SJCRH30 (cell line): Measurements from ENCODE around the gene UTP25. TPM values are rescaled to one million over a fixed set of nuclear protein-coding genes. Genes with fewer than 3 reads are reported as not detected.

ENCODE experiments used
- DNase-seq, 2 experiments: peaks; one replicate each; pipeline ENCODE4 v3.0.0-alpha.2; 2015 to 2020
- H3K27ac ChIP-seq: fragments of 250-450 bp; sonication (Bioruptor Pico); 2 replicates; pipeline ENCODE4 v1.5.1; 2020; ENCODE audit warnings: mild to moderate bottlenecking, moderate library complexity
- H3K27me3 ChIP-seq: fragments of 250-450 bp; sonication (Bioruptor Pico); 2 replicates; pipeline ENCODE4 v1.5.1; 2020; ENCODE audit warnings: mild to moderate bottlenecking, moderate library complexity
- H3K36me3 ChIP-seq: fragments of 250-450 bp; sonication (Bioruptor Pico); 2 replicates; pipeline ENCODE4 v1.5.1; 2020; ENCODE audit warnings: mild to moderate bottlenecking, moderate library complexity
- H3K4me1 ChIP-seq: fragments of 250-450 bp; sonication (Bioruptor Pico); 2 replicates; pipeline ENCODE4 v1.5.1; 2020; ENCODE audit warnings: mild to moderate bottlenecking, moderate library complexity
- H3K4me3 ChIP-seq: fragments of 250-450 bp; sonication (Bioruptor Pico); 2 replicates; pipeline ENCODE4 v1.5.1; 2020; ENCODE audit warnings: mild to moderate bottlenecking, moderate library complexity
- H3K9me3 ChIP-seq: fragments of 250-450 bp; sonication (Bioruptor Pico); replicated peaks from 2 replicates; pipeline ENCODE4 v1.5.1; 2020; ENCODE audit warnings: mild to moderate bottlenecking, moderate library complexity
- total RNA-seq: library from RNA; depleted of rRNA; stranded (reverse); fragments of >200 nt; shearing (Covaris generic); gene quantifications from 2 replicates; pipeline ENCODE4 v1.2.3, GENCODE V29; 2014

The UTP25 gene
- total RNA-seq, 1 experiment from 2014 or later, result 14.2 TPM

DNA sequence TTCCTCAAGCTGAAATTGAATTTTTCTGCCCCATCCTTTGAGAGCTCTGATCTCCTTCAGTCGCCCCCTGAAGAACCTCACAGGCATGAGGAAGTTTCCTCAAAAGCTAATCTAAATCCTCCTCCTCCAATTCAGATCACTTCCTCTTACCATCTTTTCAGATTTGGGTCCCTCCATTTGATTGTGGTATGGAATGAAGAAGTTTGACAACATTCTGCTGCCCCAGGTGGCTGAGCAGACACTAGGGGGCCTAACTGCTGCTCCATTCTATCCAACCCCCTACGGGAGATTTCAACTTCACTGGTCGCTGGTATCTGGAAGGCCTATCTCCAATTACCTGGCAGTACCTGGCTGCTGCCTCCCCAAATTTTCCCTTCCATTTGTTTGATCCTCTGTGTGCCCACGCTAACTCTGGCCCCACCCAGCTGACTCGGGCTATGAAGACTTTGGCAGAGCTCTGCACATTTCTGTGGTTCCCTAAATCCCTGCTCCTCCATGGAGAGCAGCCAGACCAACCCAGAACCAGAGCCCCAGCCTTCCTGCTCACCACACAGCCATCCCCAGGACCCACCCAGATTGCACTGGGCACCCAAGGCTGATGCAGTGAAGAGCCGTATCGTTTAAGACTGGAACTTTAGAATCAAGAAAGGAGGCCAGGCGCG is 29.7 kb upstream of the UTP25 start:
- no peak for DNase-seq
- Histone ChIP-seq H3K27ac (no peak overlapping the region), H3K4me1 (0 out of 2 replicates have a peak, but pooled peaks cover 8% of the 10 kb centered on the region), H3K36me3 (no peaks in the 10 kb centered on the region), H3K27me3 (peaks cover 5% of the 10 kb centered on the region; the same call in 1 of the 2 replicates), H3K9me3 (0 out of 2 replicates have a peak, but pooled peaks cover 3% of the 10 kb centered on the region), H3K4me3 (no peak overlapping the region)

GRCh38 chr1:209800984-209801834 is 26.6 kb upstream of the UTP25 start:
- no peak for DNase-seq
- no peak overlapping the region for H3K4me3 ChIP-seq

DNA sequence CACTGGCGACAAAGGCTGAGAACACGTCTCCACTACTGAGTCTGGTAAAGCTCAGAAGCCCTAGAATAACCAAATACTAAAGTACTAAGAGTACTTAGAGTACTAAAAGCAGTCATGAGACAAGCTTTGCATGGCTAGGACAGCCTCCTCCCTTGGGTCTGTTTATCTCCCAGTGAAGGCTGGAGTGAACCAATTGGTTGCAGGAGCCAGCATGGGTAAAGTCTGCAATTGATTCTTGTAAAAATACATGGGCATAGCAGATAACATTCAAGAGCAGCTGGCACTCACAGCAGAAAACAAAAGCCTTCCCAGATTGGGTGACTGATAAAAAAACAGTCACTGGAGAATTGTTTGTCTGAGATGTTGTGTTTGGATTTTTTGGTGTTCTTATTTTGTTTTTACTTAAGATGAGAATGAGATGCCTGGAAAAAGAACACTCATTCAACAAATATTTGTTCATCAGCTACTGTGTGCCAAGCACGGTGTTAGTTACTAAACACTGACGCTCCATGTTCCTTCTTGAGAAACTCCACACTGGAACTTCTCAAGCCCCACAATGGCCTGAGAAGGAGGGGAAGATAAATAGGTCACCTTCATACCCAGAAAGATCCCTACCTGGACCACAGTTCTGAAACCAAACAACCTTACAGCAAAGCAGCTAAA is 25.5 kb upstream of the UTP25 start:
- Histone ChIP-seq H3K27ac (no peak overlapping the region), H3K4me1 (0 out of 2 replicates have a peak, but pooled peaks cover 8% of the 10 kb centered on the region), H3K36me3 (no peaks in the 10 kb centered on the region), H3K27me3 (no peaks in the 10 kb centered on the region), H3K9me3 (no peaks in the 10 kb centered on the region), H3K4me3 (no peak overlapping the region)
- DNase-seq, result no peak

More at GRCh38 chr1:209800984-209801834, 26.6 kb upstream of the UTP25 start:
- no peak overlapping the region for H3K27ac ChIP-seq
- H3K36me3 ChIP-seq, result no peaks in the 10 kb centered on the region
- H3K27me3 ChIP-seq, result no peaks in the 10 kb centered on the region
- H3K9me3 ChIP-seq, result no peaks in the 10 kb centered on the region
- 0 out of 2 replicates have a peak, but pooled peaks cover 8% of the 10 kb centered on the region for H3K4me1 ChIP-seq

GRCh38 chr1:209802780-209803152 is 25.0 kb upstream of the UTP25 start:
- DNase-seq, result no peak
- Histone ChIP-seq H3K27me3 (no peaks in the 10 kb centered on the region), H3K27ac (no peak overlapping the region), H3K4me1 (peaks cover 11% of the 10 kb centered on the region; the same call in 1 of the 2 replicates), H3K4me3 (no peak overlapping the region), H3K36me3 (no peaks in the 10 kb centered on the region), H3K9me3 (no peaks in the 10 kb centered on the region)

- no peaks in the 10 kb centered on the region for H3K27me3 ChIP-seq
- DNase-seq, result no peak
- no peak overlapping the region for H3K27ac ChIP-seq
- H3K4me1 ChIP-seq, result peaks cover 15% of the 10 kb centered on the region
- H3K36me3 ChIP-seq, result no peaks in the 10 kb centered on the region
- no peaks in the 10 kb centered on the region for H3K9me3 ChIP-seq
- no peak overlapping the region for H3K4me3 ChIP-seq
These were observed 24.2 kb upstream of the UTP25 start for GRCh38 chr1:209803568-209803967.

- H3K27ac ChIP-seq, result no peak overlapping the region
- no peaks in the 10 kb centered on the region for H3K36me3 ChIP-seq
- no peaks in the 10 kb centered on the region for H3K27me3 ChIP-seq
- H3K4me1 ChIP-seq, result peaks cover 15% of the 10 kb centered on the region
- no peak for DNase-seq
- H3K9me3 ChIP-seq, result no peaks in the 10 kb centered on the region
- H3K4me3 ChIP-seq, result no peak overlapping the region
These were observed 22.4 kb upstream of the UTP25 start for GRCh38 chr1:209805341-209805781.

DNA sequence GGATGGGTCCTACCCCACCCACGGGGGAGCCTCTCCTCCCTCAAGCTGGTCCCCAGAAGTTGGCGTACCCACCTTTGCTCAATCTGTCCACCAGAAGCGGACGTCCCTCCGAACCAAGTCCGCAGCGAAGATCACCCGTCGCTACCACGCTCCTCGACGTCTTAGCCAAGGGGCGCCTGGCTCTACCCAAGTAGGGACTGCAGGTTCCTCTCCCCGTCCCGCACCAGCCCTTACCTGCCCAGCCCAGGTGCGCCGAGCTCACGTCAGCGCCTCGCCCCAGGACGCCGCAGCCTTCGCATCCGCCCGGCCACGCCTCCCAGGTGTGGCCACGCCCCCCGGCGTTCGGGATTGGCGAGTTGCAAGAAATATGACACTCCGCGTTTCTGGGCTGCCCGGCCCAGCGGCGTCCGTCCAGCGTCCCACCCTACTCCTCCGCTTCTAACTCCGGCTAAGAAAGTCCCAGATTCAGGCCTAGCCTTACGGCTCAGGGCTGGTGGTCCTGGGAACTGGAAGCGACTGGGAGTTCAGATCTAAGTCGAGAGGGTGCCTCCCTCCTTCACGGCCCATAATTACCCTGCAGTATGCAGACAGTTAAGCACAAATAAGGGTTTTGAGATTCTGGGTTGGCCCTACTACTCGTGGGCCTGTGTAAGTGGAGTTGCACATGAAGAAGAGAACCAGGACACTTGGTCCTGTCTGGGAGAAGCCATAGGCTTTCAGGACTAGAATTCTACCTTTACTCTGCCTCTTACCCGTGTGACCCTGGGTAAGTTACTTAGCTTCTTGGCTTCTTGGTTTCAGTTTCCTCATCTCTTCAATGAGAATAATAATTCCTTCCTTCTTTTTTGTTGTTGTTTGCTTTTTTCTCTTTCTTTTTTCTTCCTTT is 21.7 kb upstream of the UTP25 start, which contains the start of gene IRF6:
TSS of gene IRF6 (minus strand) at position 268 of the 886 bp plus-strand sequence. CDS start 4,729 bp downstream, outside the sequence.
- no peak within 1 kb of the TSS for H3K27ac ChIP-seq
- H3K27me3 ChIP-seq, result no peaks in the 10 kb centered on the region
- H3K4me3 ChIP-seq, result no peak within 1 kb of the TSS
- no peaks in the 10 kb centered on the region for H3K36me3 ChIP-seq
- no peak for DNase-seq
- peaks cover 15% of the 10 kb centered on the region for H3K4me1 ChIP-seq
- no peaks in the 10 kb centered on the region for H3K9me3 ChIP-seq

DNA sequence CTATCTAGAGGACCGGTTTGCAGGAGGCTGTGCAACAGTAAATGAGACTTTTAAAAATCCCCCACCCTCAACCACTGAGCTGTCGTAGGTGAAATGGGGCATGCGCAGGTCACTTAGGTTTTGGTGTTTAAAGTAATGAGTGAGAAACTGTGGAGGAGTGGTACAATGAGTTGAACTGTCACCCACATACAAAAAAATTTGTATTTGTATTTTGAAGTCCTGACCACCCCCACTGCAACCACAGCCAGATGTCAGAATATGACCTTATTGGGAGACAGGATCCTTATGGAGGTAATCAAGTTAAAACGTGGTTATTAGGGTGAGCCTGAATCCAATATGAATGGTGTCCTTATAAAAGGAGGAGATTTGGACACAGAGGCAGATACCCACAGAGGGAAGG is 20.3 kb upstream of the UTP25 start:
- Histone ChIP-seq H3K27me3 (no peaks in the 10 kb centered on the region), H3K9me3 (no peaks in the 10 kb centered on the region), H3K27ac (no peak overlapping the region), H3K36me3 (no peaks in the 10 kb centered on the region), H3K4me1 (peaks cover 7% of the 10 kb centered on the region), H3K4me3 (no peak overlapping the region)
- DNase-seq, result no peak

DNA sequence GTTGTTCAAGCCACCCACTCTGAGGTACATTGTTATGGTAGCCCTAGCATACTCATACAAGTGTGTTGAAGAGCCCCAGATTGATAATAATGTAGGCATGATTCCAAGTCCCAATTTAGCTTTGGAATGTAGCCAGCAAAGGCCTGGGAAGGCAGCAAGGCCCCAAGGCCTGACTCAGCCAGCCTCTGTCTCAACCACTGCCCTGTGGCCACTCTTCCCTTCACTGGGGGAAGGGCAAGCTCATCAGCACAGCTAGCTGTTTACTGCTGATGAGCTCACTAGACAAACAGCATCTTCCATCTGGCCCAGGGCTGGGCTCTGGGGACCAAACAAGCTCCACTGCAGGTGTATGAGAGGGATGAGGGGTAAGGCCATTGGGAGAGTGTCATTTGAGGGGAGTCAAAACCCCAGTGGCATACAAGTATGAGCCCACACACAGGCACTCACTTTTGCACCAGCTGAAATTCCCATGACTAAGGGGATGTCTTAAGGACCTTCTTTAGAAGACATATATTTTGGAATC is 19.7 kb upstream of the UTP25 start:
- Histone ChIP-seq H3K27ac (no peak overlapping the region), H3K36me3 (no peaks in the 10 kb centered on the region), H3K27me3 (no peaks in the 10 kb centered on the region), H3K9me3 (no peaks in the 10 kb centered on the region), H3K4me1 (peaks cover 7% of the 10 kb centered on the region), H3K4me3 (no peak overlapping the region)
- peak; percentile 67 to 68 for DNase-seq

DNA sequence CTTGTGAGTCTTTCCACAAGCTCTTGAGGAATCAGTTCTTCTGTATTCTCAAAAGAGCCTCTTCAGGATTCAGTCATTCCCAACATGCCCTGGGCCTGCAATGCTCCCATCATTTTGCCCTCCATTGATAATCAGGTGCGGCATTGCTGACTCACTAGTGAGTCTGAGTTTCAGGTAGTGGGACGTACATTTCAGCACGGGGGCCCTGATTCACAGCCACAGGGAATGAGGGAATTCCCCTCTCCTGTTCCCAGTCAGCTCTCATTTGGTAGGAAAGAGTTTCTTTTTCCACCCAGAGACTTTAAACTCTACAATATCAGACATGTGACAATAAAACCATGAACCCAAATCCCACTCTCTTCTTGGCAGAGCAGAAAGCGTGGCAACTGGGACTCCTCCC is 18.2 kb upstream of the UTP25 start:
- H3K4me1 ChIP-seq, result peaks cover 7% of the 10 kb centered on the region
- no peak overlapping the region for H3K4me3 ChIP-seq
- DNase-seq, result no peak

GRCh38 chr1:209810783-209811182 is 17.0 kb upstream of the UTP25 start:
- Histone ChIP-seq H3K9me3 (no peaks in the 10 kb centered on the region), H3K4me3 (no peak overlapping the region), H3K27ac (no peak overlapping the region), H3K27me3 (0 out of 2 replicates have a peak, but pooled peaks cover 4% of the 10 kb centered on the region), H3K36me3 (no peaks in the 10 kb centered on the region), H3K4me1 (peaks cover 13% of the 10 kb centered on the region)
- no peak for DNase-seq

More for the DNA sequence above, 18.2 kb upstream of the UTP25 start:
- Histone ChIP-seq H3K9me3 (no peaks in the 10 kb centered on the region), H3K27ac (no peak overlapping the region), H3K36me3 (no peaks in the 10 kb centered on the region), H3K27me3 (0 out of 2 replicates have a peak, but pooled peaks cover 4% of the 10 kb centered on the region)

DNA sequence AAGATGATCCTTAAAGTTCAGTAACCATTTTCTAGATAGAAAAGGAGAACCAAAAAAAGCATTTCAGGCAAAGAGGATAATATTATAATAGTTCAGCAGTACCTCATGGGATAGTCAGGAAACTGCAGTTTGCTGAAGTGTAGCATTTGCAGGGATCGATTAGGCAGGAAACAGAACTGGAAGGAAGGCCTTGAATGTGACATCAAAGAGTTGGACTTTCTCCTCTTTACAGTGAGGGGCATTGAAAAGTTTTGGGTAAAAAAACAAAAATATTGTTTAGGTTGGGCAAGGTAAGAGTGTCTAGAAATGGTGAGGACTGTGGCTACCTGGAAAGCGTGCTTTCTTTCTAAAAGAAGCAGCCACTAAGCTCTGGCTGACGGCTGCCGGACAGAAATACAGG is 13.9 kb upstream of the UTP25 start:
- peaks cover 6% of the 10 kb centered on the region; the same call in 1 of the 2 replicates for H3K4me1 ChIP-seq
- H3K9me3 ChIP-seq, result no peaks in the 10 kb centered on the region
- H3K27me3 ChIP-seq, result 0 out of 2 replicates have a peak, but pooled peaks cover 4% of the 10 kb centered on the region
- no peaks in the 10 kb centered on the region for H3K36me3 ChIP-seq
- no peak overlapping the region for H3K4me3 ChIP-seq
- no peak for DNase-seq
- H3K27ac ChIP-seq, result no peak overlapping the region

- H3K4me3 ChIP-seq, result no peak overlapping the region
- H3K27me3 ChIP-seq, result 0 out of 2 replicates have a peak, but pooled peaks cover 4% of the 10 kb centered on the region
- no peaks in the 10 kb centered on the region for H3K36me3 ChIP-seq
- no peak for DNase-seq
- no peaks in the 10 kb centered on the region for H3K9me3 ChIP-seq
- H3K4me1 ChIP-seq, result peaks cover 6% of the 10 kb centered on the region; the same call in 1 of the 2 replicates
- no peak overlapping the region for H3K27ac ChIP-seq
These were observed 12.3 kb upstream of the UTP25 start for GRCh38 chr1:209815490-209815889.
